ENCODE results near the gene ABHD14A.

GRCh38 chr3:52014613-52015012, 39.7 kb downstream of the ABHD14A start:
- TF ChIP-seq CTCF (IDR thresholded peaks at IDR 0.05) = peak in 1 of 7 experiments; percentile 7
- no peak for TF ChIP-seq POLR2A (IDR thresholded peaks at IDR 0.05)
- TF ChIP-seq EP300 (IDR thresholded peaks at IDR 0.05) = no peak
- no peak for TF ChIP-seq POLR2AphosphoS5 (IDR thresholded peaks at IDR 0.05)

Data from stomach (tissue), 4 donors.